MG63 (cell line): ENCODE data around the gene EFCC1. TPM values are rescaled to one million over a fixed set of nuclear protein-coding genes. Genes with fewer than 3 reads are reported as not detected.
A peak's percentile ranks its signal among the peaks of the same experiment; 100 is the strongest.
"Not testable (repeated sequence)": the region's sequence is repeated elsewhere in the genome, so short reads cannot be mapped to it uniquely, and the experiment has no call there.

Source experiments
- DNase-seq: peaks from one replicate; pipeline ENCODE4 v3.0.0-alpha.2; 2020
- H3K27me3 ChIP-seq: fragments of 250-450 bp; sonication (Bioruptor Pico); 2 replicates; pipeline ENCODE4 v1.5.1; 2020; ENCODE audit warnings: mild to moderate bottlenecking, moderate library complexity
- H3K36me3 ChIP-seq: fragments of 250-450 bp; sonication (Bioruptor Pico); 2 replicates; pipeline ENCODE4 v1.5.1; 2020; ENCODE audit warnings: mild to moderate bottlenecking, moderate library complexity
- H3K4me3 ChIP-seq: fragments of 250-450 bp; sonication (Bioruptor Pico); 2 replicates; pipeline ENCODE4 v1.5.1; 2020; ENCODE audit warnings: mild to moderate bottlenecking, moderate library complexity
- H3K9me3 ChIP-seq: fragments of 250-450 bp; sonication (Bioruptor Pico); 2 replicates; pipeline ENCODE4 v1.5.1; 2020; ENCODE audit warnings: mild to moderate bottlenecking, moderate library complexity
- total RNA-seq: library from RNA; depleted of rRNA; stranded (reverse); fragments of >200 nt; shearing (Covaris generic); gene quantifications from 2 replicates; pipeline ENCODE4 v1.2.3, GENCODE V29; 2014; ENCODE audit warnings: low replicate concordance

Gene EFCC1
- total RNA-seq, 1 experiment from 2014 or later, result not detected

DNA sequence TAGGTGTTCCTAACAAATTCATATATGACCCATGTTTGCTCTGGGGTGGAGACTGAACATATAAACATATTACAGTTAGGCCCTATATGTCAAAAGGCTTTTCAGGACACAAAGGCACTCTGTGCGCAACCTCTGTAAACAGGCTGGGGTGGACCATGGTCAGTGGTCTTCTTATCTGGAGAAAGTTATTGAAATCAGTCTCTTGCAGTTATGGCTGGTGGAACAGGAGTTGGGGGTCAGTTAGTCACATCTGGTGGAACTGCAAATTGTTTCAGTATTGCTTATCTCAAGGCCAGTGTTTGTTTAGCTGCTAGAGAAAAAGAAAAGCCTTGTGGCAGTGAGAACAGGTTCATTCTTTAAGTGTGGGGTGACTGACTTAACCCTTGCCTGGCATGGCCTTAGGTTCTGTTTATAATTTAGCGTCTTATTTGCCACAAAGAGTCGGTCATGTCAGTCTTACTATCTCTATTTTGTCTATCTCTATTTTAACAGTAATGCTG is 53.6 kb downstream of the EFCC1 start:
- H3K9me3 ChIP-seq, result no peaks in the 10 kb centered on the region
- no peaks in the 10 kb centered on the region for H3K36me3 ChIP-seq
- H3K27me3 ChIP-seq, result no peaks in the 10 kb centered on the region
- H3K4me3 ChIP-seq, result no peak overlapping the region
- no peak for DNase-seq

DNA sequence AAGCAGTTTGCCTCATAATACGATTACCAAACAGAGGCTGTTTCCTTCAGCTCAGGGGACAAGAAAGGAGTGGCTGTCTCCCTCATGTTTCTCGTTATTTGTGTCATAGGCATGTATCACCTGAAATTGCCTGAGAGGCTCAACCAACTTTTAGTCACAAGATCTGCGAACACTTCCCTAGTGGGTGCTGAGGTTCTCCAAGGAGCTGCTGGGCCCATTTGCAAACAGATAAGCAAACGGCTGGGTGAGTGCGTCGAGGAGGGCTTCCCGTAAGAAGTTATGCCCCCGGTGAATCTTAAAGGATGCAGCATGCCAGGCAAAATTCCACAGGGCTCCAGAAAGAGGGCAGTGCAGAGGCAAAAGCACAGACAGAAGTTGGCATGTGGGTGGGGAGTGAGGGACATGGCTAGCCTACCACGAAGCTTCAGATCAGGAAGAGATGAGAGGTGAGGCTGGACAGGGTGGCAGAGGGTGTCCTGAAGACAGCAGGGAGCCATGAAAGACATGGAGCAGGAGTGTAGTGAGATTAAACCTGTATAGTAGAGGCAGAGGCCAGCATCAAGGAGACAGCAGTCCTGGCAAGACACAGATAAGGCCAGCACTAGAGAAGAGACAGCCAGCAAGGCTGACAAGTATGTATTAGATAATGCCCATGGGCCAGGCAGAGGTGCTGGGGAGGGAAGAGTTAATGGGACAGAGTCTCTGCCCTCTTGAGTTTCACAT is 55.5 kb downstream of the EFCC1 start:
- H3K27me3 ChIP-seq, result no peaks in the 10 kb centered on the region
- H3K4me3 ChIP-seq, result no peak overlapping the region
- no peak for DNase-seq
- no peaks in the 10 kb centered on the region for H3K36me3 ChIP-seq
- H3K9me3 ChIP-seq, result no peaks in the 10 kb centered on the region

DNA sequence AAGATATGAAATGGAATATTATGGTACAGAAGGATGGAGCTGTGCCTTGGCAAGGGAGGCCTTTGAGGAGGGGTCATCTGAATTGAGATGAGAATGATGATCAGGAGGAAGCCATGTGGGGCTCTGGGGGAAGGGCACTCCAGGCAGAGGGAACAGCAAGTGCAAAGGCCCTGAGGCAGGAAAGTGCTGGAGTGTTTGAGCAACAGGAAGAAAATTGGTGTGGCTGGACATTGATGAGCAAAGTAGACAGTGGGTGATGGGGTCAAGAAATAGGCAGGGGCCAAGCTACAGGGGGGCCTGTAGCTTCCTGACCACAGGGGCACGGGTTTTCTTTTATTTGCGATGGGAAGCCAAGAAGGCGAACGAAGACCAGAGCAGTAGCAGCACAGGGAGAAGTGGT is 56.1 kb downstream of the EFCC1 start:
- no peak for DNase-seq
- H3K36me3 ChIP-seq, result no peaks in the 10 kb centered on the region
- H3K27me3 ChIP-seq, result no peaks in the 10 kb centered on the region
- no peak overlapping the region for H3K4me3 ChIP-seq
- H3K9me3 ChIP-seq, result no peaks in the 10 kb centered on the region

DNA sequence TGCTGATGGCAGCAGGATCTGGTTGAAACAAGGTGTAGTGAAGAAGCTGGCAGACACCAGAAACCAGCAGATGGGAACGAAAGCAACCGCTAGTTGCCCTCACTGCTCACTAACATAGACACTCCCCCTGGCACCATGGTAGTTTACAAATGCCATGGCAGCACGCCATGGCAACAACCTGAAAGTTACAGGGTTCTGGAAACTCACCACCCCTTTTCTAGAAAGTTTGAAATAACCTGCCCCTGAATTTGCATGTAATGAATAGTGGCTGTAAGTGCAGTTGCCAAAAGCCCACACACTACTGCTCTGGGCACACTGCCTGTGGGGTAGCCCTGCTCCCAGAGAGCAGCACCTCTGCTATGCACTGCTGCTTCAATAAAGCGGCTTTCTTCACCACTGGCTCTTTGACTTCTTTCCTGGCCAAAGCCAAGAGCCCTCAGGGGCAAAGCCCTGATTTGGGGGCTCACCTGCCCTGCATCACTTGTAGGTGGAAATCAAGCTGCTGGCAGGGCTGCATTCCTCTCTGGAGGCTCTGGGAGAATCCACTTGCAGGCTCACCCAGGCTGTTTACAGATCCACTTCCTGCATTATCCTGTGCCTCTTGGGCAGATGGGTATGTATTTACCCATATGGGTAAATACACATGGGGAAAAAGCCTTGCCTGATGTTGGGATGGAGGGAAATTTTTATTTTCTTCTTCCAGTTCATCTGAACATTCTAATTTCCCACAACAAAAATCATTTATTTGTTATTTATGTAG is 57.5 kb downstream of the EFCC1 start:
- peak; percentile 21 for DNase-seq
- H3K4me3 ChIP-seq, result no peak overlapping the region
- no peaks in the 10 kb centered on the region for H3K9me3 ChIP-seq
- H3K36me3 ChIP-seq, result no peaks in the 10 kb centered on the region
- no peaks in the 10 kb centered on the region for H3K27me3 ChIP-seq

DNA sequence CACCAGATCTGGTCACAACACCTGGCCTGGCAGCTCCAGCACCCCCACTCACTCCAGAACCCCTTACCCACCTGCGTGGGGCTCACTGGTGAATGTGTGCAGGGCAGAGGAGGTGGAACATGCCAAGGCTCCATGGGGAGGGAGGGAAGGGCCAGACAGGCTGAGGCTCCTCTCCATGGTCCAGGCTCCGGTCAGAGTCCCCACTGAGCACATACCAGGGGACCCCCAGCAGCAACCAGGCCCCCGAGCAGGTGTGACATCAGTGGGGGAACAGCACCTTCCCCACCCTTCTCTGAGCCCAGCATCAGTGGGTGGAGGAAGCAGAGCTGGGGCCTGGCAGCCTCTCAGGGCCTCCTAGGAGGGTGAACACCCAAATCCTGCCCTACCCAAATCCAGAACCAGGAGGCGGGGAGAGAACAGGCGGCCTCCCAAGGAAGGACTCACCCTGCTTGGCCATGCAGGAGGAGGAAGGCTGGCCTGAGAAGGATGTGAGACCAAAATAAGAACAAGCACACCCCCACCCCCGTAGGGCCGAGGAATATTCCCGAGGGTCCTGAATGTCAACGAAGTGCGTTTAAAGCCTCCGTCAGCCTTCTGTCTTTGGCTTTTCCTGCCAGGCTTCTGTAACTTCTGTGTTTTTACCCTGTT is 58.3 kb downstream of the EFCC1 start:
- Histone ChIP-seq H3K36me3 (no peaks in the 10 kb centered on the region), H3K9me3 (no peaks in the 10 kb centered on the region), H3K27me3 (no peaks in the 10 kb centered on the region), H3K4me3 (no peak overlapping the region)
- DNase-seq, result no peak

DNA sequence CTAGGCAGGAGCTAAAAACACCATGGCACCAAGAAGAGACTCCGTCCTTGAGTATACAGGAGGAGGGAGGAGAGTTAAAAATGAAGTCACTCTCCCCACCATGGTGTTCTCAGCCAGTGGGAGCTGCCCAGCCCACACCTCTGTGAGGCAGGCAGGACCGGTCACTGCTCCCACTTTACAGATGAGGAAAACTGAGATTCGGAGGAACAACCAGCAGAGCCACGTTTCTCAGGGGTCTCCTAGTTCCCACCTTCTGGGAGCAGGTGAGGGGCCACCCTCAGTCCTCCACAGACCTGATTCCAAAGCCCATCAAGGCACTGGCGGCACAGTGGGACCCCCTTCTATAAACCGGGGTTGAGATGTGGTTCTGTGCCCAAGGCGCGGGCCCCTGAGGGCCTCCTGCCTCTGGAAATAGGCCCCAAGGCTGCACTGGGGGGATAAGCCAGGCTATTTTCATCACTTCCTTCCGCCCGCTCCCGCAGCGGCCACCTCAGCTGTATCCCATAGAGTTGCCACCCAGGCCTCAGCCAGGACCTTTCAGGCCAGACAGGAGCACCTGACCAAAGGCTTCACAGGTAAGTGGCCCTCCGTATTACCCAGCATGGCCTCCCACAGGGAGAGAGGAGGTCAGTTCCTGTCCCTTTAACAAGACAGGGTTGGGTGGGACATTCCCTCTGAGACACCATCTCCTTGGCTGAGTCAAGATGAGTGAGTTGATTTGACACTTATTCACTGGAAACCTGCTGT is 59.3 kb downstream of the EFCC1 start, which contains the start of gene GP9:
GP9 (plus strand) TSS at position 504 of the 747 bp plus-strand sequence. CDS start 961 bp downstream, outside the sequence.
- H3K9me3 ChIP-seq, result no peaks in the 10 kb centered on the region
- no peaks in the 10 kb centered on the region for H3K36me3 ChIP-seq
- no peaks in the 10 kb centered on the region for H3K27me3 ChIP-seq
- no peak within 1 kb of the TSS for H3K4me3 ChIP-seq
- no peak for DNase-seq

DNA sequence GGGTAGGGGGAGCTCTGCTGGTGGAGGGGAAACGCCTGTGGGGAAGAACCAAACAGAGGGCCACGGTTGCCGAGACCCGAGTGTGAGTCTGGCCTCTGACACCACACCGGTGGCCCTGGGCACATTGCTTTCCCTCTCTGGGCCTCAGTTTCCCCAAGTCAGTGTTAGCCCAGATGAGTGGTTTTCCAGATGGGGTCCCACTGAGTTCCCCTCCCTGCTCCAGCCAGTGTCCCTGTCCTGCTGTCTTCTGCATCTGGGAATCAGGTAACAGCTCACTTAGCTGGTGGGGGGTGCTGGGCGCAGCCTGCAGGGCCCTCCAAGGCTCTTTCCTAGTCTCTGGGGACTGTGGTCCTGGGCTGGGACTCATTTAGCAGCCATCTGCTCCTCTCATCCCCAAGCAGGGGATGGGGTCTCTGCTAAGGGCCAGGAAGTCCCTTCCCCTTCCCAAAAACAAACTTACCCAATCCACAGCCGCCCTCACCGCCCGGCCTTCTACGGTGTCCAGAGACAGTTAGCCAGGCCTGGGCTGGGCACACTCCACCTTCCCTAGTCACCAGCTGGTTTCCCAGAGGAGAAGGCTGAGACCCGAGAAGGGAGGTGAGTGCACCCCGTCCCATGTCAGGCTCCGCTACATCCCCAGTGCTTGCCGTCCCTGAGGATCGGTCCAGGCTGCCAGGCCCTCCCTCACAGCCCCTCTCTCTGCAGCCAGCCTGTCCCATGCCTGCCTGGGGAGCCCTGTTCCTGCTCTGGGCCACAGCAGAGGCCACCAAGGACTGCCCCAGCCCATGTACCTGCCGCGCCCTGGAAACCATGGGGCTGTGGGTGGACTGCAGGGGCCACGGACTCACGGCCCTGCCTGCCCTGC is 60.2 kb downstream of the EFCC1 start:
- H3K36me3 ChIP-seq, result no peaks in the 10 kb centered on the region
- no peaks in the 10 kb centered on the region for H3K9me3 ChIP-seq
- DNase-seq, result no peak
- no peaks in the 10 kb centered on the region for H3K27me3 ChIP-seq
- no peak overlapping the region for H3K4me3 ChIP-seq

DNA sequence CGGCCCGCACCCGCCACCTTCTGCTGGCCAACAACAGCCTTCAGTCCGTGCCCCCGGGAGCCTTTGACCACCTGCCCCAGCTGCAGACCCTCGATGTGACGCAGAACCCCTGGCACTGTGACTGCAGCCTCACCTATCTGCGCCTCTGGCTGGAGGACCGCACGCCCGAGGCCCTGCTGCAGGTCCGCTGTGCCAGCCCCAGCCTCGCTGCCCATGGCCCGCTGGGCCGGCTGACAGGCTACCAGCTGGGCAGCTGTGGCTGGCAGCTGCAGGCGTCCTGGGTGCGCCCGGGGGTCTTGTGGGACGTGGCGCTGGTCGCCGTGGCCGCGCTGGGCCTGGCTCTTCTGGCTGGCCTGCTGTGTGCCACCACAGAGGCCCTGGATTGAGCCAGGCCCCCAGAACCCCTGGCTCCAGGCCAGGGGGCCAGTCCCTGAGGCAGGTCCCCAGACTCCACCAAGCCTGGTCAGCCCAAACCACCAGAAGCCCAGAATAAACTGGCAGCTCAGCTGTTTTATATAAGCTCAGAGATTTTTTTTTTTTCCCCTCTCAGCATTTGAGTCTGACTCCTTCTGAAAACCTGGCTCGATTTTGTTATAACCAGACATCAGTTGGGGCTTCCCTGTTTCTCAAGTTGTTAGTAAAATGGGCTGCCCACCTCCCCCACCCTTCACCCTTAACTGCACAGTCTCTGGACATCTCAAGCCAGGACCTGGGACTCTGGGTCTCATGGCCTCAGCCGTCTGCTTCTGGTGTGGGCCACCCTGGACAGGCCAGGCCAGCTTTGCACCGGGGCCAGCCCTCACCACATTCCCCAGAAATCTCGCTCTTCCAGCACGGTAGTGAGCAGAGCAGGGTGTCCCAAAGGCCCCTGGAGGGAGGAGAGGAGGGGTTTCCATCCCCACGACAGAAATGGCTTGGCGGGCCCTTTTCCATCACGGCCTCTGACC is 61.1 kb downstream of the EFCC1 start:
- Histone ChIP-seq H3K27me3 (no peaks in the 10 kb centered on the region), H3K36me3 (no peaks in the 10 kb centered on the region)

DNA sequence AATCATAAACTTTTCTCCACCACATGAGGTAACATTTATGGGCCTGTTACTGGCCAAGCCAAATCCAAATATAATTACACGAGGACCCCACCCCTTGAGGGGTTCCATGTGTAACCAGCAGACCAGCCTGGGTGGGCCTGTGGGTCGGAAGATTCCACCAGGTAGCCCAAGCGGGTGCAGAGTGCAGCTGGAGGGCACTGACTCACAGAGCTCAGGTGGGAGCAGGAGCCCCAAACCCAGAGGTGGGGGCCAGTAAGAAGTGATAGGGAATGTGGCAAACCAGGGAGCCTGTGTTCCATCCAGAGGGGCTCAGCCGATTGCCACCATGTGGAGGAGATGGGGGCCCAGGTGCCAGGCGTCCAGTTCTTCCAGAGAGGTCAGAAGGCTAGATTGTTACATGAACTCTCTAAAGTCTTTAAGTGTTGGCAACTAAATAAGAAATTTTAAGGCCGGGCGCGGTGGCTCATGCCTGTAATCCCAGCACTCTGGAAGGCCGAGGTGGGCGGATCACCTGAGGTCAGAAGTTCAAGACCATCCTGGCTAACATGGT is 62.1 kb downstream of the EFCC1 start:
- Histone ChIP-seq H3K36me3 (no peaks in the 10 kb centered on the region), H3K9me3 (no peaks in the 10 kb centered on the region), H3K4me3 (no peak overlapping the region), H3K27me3 (no peaks in the 10 kb centered on the region)
- DNase-seq, result no peak

More for the DNA sequence above, 61.1 kb downstream of the EFCC1 start:
- no peak for DNase-seq
- no peaks in the 10 kb centered on the region for H3K9me3 ChIP-seq
- H3K4me3 ChIP-seq, result no peak overlapping the region

DNA sequence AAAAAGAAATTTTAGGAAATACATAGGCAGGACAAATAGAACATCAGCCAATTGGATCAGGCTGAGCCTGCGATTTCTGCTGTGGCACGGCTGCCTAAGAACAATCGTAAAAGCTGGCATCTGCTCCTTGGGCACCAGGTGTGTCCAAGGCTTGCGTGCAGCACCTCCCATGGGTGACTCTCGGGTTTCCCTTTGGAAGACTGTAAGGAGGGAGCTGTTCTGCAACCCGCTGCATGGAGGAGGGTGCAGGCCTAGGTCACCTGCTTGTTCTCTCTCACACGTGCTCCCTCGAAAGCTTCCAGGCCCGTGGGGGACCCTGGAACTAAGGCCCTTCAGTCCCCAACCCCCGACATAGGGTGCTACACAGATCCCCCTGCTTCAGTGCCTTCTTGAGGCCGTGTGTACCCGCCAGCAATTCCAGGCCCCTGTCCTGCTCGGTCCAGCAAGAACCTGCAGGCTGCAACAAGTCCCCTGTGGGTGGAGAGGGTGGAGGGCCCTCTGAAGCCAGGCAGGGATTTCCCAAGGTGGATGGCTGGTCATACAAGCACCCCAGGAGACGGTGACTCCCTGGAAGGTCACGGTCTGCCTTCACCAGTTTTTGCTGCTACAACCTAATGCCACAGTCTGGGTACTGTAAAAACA is 62.9 kb downstream of the EFCC1 start:
- DNase-seq, result no peak
- H3K9me3 ChIP-seq, result no peaks in the 10 kb centered on the region; the same call in 1 of the 2 replicates

DNA sequence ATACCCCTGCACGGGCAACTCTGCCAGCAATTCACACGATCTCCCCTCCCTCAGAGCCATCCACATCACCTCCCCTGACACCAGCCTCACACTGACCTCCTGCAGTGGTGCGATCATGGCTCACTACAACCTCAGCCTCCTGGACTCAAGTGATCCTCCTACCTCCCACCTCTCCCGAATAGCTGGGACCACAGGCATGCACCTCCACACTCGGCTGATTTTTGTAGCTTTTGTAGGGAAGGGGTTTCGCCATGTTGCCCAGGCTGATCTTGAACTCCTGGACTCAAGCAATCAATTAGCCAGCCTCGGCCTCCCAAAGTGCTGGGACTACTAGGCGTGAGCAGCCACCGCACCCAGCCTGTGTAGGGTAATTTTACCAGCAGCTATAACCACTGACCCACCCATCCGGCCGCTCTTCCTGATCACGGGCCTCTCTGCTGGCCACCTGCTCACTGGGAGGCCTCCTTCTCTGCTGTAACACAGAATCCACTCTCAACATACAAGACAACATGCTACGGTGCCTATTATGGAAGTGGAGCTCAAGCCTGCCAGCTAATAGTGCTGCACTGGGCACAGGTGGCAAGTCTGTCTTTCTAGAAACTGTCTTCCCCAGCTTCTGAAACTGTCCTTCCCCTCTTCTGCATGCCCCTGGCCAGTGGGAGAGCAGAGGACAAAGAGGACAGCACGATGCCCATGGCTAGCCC is 64.1 kb downstream of the EFCC1 start:
- Histone ChIP-seq H3K4me3 (no peak overlapping the region), H3K9me3 (no peaks in the 10 kb centered on the region; the same call in 1 of the 2 replicates), H3K36me3 (no peaks in the 10 kb centered on the region), H3K27me3 (no peaks in the 10 kb centered on the region)
- no peak for DNase-seq

More for the DNA sequence above, 62.9 kb downstream of the EFCC1 start:
- Histone ChIP-seq H3K4me3 (no peak overlapping the region), H3K27me3 (no peaks in the 10 kb centered on the region), H3K36me3 (no peaks in the 10 kb centered on the region)

DNA sequence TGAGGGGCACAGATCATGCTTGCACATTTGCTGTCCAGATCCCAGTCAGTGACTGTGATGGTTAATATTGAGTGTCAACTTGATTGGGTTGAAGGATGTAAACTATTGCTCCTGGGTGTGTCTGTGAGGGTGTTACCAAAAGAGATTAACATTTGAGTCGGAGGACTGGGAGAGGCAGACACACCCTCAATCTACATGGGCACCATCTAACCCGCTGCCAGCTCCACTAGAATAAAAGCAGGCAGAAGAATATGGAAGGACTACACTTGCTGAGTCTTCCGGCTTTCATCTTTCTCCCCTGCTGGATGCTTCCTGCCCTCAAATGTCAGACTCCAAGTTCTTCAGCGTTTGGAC is 64.6 kb downstream of the EFCC1 start:
- DNase-seq, result no peak
- no peak overlapping the region for H3K4me3 ChIP-seq

DNA sequence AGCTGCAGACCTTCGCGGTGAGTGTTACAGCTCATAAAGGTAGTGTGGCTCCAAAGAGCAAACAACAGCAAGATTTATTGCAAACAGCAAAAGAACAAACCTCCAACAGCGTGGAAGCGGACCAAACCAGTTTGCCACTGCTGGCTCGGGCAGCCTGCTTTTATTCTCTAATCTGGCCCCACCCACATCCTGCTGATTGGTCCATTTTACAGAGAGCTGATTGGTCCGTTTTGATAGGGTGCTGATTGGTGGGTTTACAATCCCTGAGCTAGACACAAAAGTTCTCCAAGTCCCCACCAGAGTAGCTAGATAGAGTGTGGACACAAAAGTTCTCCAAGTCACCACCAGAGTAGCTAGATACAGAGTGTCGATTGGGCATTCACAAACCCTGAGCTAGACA is 66.6 kb downstream of the EFCC1 start:
- not testable (repeated sequence) for H3K36me3 ChIP-seq, DNase-seq, H3K4me3 ChIP-seq, H3K9me3 ChIP-seq, H3K27me3 ChIP-seq

More for the DNA sequence above, 64.6 kb downstream of the EFCC1 start:
- Histone ChIP-seq H3K36me3 (no peaks in the 10 kb centered on the region), H3K9me3 (no peaks in the 10 kb centered on the region; the same call in 1 of the 2 replicates), H3K27me3 (no peaks in the 10 kb centered on the region)
